Testis (tissue), 2 donors: ENCODE data around the gene ZNF32.

Experiments
- POLR2A ChIP-seq: fragments of 450-650 bp; IDR thresholded peaks from one replicate; pipeline ENCODE4 v1.6.1; 2017; ENCODE audit warnings: antibody characterized with exemption, mild to moderate bottlenecking, moderate library complexity
- TF ChIP-seq, protein P1 (sequence below), 3 experiments: fragments of 450-650 bp in 2 of 3; fragments of 200-600 bp in 1 of 3; sonication (generic) in 1 of 3; IDR thresholded peaks; one replicate each; pipeline ENCODE4 v1.5.1; 2016 to 2019; ENCODE audit warnings: antibody characterized with exemption in 3 of 3, mild to moderate bottlenecking in 2 of 3, moderate library complexity in 1 of 3

- TF ChIP-seq POLR2A = no peak
- TF ChIP-seq, protein P1, sequence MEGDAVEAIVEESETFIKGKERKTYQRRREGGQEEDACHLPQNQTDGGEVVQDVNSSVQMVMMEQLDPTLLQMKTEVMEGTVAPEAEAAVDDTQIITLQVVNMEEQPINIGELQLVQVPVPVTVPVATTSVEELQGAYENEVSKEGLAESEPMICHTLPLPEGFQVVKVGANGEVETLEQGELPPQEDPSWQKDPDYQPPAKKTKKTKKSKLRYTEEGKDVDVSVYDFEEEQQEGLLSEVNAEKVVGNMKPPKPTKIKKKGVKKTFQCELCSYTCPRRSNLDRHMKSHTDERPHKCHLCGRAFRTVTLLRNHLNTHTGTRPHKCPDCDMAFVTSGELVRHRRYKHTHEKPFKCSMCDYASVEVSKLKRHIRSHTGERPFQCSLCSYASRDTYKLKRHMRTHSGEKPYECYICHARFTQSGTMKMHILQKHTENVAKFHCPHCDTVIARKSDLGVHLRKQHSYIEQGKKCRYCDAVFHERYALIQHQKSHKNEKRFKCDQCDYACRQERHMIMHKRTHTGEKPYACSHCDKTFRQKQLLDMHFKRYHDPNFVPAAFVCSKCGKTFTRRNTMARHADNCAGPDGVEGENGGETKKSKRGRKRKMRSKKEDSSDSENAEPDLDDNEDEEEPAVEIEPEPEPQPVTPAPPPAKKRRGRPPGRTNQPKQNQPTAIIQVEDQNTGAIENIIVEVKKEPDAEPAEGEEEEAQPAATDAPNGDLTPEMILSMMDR (IDR thresholded peaks at IDR 0.05) = no peak
Observed at GRCh38 chr10:43680035-43680434, 31.4 kb upstream of the ZNF32 start.
